ENCODE results near the gene FIGNL1.

The FIGNL1 gene

DNA sequence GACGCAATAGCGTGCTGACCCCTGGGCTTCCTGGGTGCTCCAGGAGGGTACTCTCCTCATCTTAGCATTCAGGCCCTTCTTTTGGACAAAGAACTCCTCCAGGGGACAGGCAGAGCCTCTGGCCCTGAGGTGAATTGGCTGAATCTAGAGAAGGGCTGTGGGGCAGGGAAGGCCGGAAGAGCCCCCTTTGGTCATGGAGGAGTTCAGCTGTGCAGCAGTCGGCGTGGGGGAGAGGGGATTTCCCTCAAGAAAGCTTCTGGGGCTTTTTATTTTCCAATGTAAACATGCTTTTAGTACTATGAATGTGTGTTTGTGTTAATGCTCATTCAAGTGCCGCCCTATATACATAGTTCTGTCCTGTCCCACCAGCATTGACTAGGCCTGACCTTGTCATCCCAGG, 38.8 kb downstream of the FIGNL1 start:
- no peaks in the 10 kb centered on the region for H3K4me1 ChIP-seq (ENCODE audit: control insufficient read depth, insufficient read depth, low read length)
- H3K4me3 ChIP-seq (ENCODE audit: low read depth, low read length): no peak overlapping the region
- no peak overlapping the region for H3K9ac ChIP-seq (ENCODE audit: low read depth, low read length)
- no peaks in the 10 kb centered on the region for H3K36me3 ChIP-seq (ENCODE audit: control insufficient read depth, insufficient read depth, low read length)
- H3K9me3 ChIP-seq (ENCODE audit: control insufficient read depth, insufficient read depth, low read length): no peaks in the 10 kb centered on the region
- H3K27me3 ChIP-seq (ENCODE audit: control insufficient read depth, insufficient read depth, low read length): no peaks in the 10 kb centered on the region
- H3K27ac ChIP-seq (ENCODE audit: low read depth, low read length): no peak overlapping the region

DNA sequence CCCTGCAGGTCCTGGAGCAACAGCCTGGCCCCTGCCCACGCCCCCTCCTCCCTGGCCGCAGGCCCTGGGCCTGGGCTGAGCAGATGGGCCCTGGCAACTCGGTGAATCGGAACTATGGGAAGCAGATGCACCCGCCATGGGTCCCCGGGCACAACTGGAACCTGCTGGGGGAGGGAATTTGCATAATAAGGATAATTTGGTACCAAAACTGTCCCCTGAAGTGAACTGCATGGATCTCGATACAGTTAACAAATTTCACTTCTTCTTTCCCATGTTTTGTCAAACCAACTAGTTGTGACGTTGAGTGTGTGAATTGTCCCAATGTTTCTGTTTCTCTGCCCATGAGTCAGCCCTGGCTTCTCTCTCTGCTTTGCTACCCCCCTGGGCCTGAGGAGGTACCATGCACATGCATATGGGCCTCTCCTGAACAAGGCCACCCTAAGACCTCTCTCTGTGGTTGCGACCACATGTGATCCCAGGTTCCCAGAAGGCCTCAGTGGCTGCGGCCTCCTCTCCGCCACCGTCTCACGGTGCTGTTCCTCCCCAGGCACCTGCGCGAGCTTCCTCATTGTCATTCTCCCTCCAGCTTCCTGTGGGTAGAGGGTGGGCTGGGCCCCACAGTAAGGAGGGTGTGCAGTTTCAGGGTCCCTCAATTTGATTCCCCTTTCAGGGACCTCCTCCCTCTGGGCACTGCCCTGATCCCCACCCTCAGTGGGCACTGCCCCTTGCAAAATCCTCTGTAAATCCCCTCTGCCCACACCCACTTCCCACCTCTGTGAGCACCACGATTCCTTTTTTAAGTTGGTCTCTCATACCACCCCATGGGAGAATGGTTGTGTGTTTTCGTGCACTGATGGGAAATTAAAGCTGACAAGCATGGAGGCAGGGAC, 40.0 kb downstream of the FIGNL1 start:
- Histone ChIP-seq H3K27ac (ENCODE audit: low read depth, low read length) (no peak overlapping the region), H3K9ac (ENCODE audit: low read depth, low read length) (no peak overlapping the region), H3K4me1 (ENCODE audit: control insufficient read depth, insufficient read depth, low read length) (no peaks in the 10 kb centered on the region), H3K9me3 (ENCODE audit: control insufficient read depth, insufficient read depth, low read length) (no peaks in the 10 kb centered on the region), H3K36me3 (ENCODE audit: control insufficient read depth, insufficient read depth, low read length) (no peaks in the 10 kb centered on the region), H3K4me3 (ENCODE audit: low read depth, low read length) (no peak overlapping the region), H3K27me3 (ENCODE audit: control insufficient read depth, insufficient read depth, low read length) (no peaks in the 10 kb centered on the region)

DNA sequence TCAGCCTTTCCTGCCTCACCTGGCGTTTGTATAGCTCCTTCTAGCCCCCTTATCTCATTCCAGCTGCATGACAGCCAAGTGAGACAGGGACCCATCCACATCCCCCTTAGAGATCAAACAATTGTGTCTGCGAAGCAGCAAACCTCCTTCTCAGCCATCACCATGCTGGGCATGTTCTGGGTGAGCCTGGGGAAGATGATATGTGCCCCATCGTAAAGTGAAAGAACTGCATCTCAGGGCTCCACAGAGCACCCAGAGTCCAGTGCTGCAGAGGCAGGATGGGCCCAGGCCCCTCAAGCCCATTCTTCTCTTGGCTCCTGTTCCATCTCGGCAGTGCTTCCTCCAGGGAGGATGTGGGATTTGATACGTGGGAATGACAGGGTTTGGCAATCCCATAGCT, 43.2 kb downstream of the FIGNL1 start:
- Histone ChIP-seq H3K36me3 (ENCODE audit: control insufficient read depth, insufficient read depth, low read length) (no peaks in the 10 kb centered on the region), H3K4me3 (ENCODE audit: low read depth, low read length) (no peak overlapping the region), H3K9ac (ENCODE audit: low read depth, low read length) (no peak overlapping the region), H3K27me3 (ENCODE audit: control insufficient read depth, insufficient read depth, low read length) (no peaks in the 10 kb centered on the region), H3K9me3 (ENCODE audit: control insufficient read depth, insufficient read depth, low read length) (no peaks in the 10 kb centered on the region), H3K27ac (ENCODE audit: low read depth, low read length) (no peak overlapping the region), H3K4me1 (ENCODE audit: control insufficient read depth, insufficient read depth, low read length) (no peaks in the 10 kb centered on the region)

DNA sequence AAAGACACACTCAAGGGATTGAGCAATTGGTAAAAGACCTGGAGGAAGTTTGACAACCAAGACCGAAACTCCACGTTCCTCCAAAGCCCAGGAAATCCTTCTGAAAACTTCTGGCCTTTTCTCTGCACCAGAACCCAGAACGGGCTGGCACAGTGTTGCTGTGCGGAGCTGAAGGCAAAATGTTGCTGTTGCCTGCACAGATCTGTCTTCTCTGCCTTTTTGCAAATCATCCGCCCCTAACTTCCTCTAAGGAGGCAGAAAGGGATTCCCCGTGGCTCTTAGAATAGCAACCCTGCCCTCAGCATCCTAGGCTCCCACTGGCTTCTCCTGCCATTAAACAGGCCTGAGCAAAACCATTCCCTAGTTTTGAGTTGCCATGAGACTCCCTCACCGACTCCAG, 44.9 kb downstream of the FIGNL1 start:
- no peaks in the 10 kb centered on the region for H3K27me3 ChIP-seq (ENCODE audit: control insufficient read depth, insufficient read depth, low read length)
- H3K36me3 ChIP-seq (ENCODE audit: control insufficient read depth, insufficient read depth, low read length): no peaks in the 10 kb centered on the region
- no peaks in the 10 kb centered on the region for H3K9me3 ChIP-seq (ENCODE audit: control insufficient read depth, insufficient read depth, low read length)
- H3K27ac ChIP-seq (ENCODE audit: low read depth, low read length): no peak overlapping the region
- H3K9ac ChIP-seq (ENCODE audit: low read depth, low read length): no peak overlapping the region
- H3K4me1 ChIP-seq (ENCODE audit: control insufficient read depth, insufficient read depth, low read length): no peaks in the 10 kb centered on the region
- H3K4me3 ChIP-seq (ENCODE audit: low read depth, low read length): no peak overlapping the region

DNA sequence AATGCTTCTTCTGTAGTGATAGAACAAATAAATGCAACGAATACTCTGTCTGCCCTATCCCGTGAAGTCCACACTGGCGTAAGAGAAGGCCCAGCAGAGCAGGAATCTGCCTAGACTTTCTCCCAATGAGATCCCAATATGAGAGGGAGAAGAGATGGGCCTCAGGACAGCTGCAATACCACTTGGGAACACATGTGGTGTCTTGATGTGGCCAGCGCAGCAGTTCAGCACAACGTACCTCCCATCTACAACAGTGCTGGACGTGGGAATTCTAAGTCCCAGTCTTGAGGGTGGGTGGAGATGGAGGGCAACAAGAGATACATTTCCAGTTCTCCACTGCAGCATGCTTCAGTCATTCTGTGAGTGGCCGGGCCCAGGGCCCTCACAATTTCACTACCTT, 45.8 kb downstream of the FIGNL1 start:
- no peak overlapping the region for H3K27ac ChIP-seq (ENCODE audit: low read depth, low read length)
- H3K9ac ChIP-seq (ENCODE audit: low read depth, low read length): no peak overlapping the region
- H3K9me3 ChIP-seq (ENCODE audit: control insufficient read depth, insufficient read depth, low read length): no peaks in the 10 kb centered on the region
- no peaks in the 10 kb centered on the region for H3K36me3 ChIP-seq (ENCODE audit: control insufficient read depth, insufficient read depth, low read length)
- H3K4me3 ChIP-seq (ENCODE audit: low read depth, low read length): no peak overlapping the region
- H3K4me1 ChIP-seq (ENCODE audit: control insufficient read depth, insufficient read depth, low read length): no peaks in the 10 kb centered on the region
- H3K27me3 ChIP-seq (ENCODE audit: control insufficient read depth, insufficient read depth, low read length): no peaks in the 10 kb centered on the region

DNA sequence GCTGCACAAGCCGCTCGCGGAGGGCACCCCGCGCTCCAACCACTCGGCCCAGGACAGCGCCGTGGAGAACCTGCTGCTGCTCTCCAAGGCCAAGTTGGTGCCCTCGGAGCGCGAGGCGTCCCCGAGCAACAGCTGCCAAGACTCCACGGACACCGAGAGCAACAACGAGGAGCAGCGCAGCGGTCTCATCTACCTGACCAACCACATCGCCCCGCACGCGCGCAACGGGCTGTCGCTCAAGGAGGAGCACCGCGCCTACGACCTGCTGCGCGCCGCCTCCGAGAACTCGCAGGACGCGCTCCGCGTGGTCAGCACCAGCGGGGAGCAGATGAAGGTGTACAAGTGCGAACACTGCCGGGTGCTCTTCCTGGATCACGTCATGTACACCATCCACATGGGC, 50.0 kb downstream of the FIGNL1 start:
- H3K9ac ChIP-seq (ENCODE audit: low read depth, low read length): no peak overlapping the region
- no peak overlapping the region for H3K4me3 ChIP-seq (ENCODE audit: low read depth, low read length)
- no peaks in the 10 kb centered on the region for H3K9me3 ChIP-seq (ENCODE audit: control insufficient read depth, insufficient read depth, low read length)
- H3K36me3 ChIP-seq (ENCODE audit: control insufficient read depth, insufficient read depth, low read length): no peaks in the 10 kb centered on the region
- no peaks in the 10 kb centered on the region for H3K27me3 ChIP-seq (ENCODE audit: control insufficient read depth, insufficient read depth, low read length)
- no peaks in the 10 kb centered on the region for H3K4me1 ChIP-seq (ENCODE audit: control insufficient read depth, insufficient read depth, low read length)
- H3K27ac ChIP-seq (ENCODE audit: low read depth, low read length): no peak overlapping the region

DNA sequence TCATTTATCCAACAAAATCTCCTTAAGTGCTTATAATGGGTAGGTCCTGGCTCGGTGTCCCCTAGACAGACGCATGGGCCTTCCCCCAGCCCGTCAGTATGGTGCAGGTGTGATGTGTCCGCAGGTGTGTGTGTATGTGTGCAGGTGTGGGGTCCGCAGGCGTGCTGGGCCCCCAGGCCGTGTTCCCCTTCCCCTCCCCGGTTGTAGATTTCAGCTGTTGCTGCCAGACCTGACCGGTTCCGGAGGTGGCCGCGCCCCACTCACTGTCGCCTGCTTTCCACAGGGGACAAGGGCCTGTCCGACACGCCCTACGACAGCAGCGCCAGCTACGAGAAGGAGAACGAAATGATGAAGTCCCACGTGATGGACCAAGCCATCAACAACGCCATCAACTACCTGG, 50.5 kb downstream of the FIGNL1 start:
- Histone ChIP-seq H3K4me1 (ENCODE audit: control insufficient read depth, insufficient read depth, low read length) (no peaks in the 10 kb centered on the region), H3K9ac (ENCODE audit: low read depth, low read length) (no peak overlapping the region), H3K27me3 (ENCODE audit: control insufficient read depth, insufficient read depth, low read length) (no peaks in the 10 kb centered on the region), H3K9me3 (ENCODE audit: control insufficient read depth, insufficient read depth, low read length) (no peaks in the 10 kb centered on the region), H3K4me3 (ENCODE audit: low read depth, low read length) (no peak overlapping the region), H3K27ac (ENCODE audit: low read depth, low read length) (no peak overlapping the region), H3K36me3 (ENCODE audit: control insufficient read depth, insufficient read depth, low read length) (no peaks in the 10 kb centered on the region)

DNA sequence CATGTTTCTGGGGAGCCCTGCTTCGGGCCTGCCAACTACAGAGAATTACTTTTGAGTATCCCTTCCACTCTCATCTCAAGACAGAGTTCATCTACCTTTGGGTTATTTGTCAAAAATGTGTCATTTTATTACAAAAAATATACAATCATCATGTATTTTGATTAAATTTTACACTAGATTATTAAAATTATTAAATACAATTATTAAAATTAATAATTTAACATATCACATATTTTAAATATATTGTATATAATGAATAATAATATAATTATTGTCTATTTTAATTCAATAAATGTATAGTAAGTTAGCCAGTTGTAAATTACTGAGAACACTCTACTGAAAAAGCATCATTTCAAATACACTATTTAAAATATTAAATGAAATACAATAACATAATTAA, 50.9 kb downstream of the FIGNL1 start:
- H3K27ac ChIP-seq (ENCODE audit: low read depth, low read length): no peak overlapping the region
- no peaks in the 10 kb centered on the region for H3K36me3 ChIP-seq (ENCODE audit: control insufficient read depth, insufficient read depth, low read length)
- H3K9me3 ChIP-seq (ENCODE audit: control insufficient read depth, insufficient read depth, low read length): no peaks in the 10 kb centered on the region
- no peaks in the 10 kb centered on the region for H3K4me1 ChIP-seq (ENCODE audit: control insufficient read depth, insufficient read depth, low read length)
- no peak overlapping the region for H3K9ac ChIP-seq (ENCODE audit: low read depth, low read length)
- no peak overlapping the region for H3K4me3 ChIP-seq (ENCODE audit: low read depth, low read length)
- H3K27me3 ChIP-seq (ENCODE audit: control insufficient read depth, insufficient read depth, low read length): no peaks in the 10 kb centered on the region

DNA sequence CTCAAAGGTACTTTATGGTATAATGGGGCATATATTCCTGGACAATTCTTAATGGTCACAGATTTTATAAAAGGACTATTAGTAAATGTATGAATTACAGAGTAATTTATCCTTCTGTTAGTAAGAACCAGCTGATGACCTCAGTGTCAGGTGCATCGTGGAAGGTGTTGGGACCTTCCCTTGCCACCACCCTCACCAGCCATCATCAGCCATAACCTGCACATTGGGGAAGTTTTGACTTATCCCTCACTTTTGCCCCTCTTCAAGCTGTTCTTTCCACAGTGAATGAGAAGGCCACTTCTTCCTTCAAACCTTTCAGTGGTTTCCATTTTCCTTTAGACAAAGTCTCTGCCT, 52.2 kb downstream of the FIGNL1 start:
- no peak overlapping the region for H3K4me3 ChIP-seq (ENCODE audit: low read depth, low read length)
- H3K27me3 ChIP-seq (ENCODE audit: control insufficient read depth, insufficient read depth, low read length): no peaks in the 10 kb centered on the region
- H3K4me1 ChIP-seq (ENCODE audit: control insufficient read depth, insufficient read depth, low read length): no peaks in the 10 kb centered on the region
- no peaks in the 10 kb centered on the region for H3K9me3 ChIP-seq (ENCODE audit: control insufficient read depth, insufficient read depth, low read length)
- no peak overlapping the region for H3K9ac ChIP-seq (ENCODE audit: low read depth, low read length)
- no peak overlapping the region for H3K27ac ChIP-seq (ENCODE audit: low read depth, low read length)
- no peaks in the 10 kb centered on the region for H3K36me3 ChIP-seq (ENCODE audit: control insufficient read depth, insufficient read depth, low read length)

DNA sequence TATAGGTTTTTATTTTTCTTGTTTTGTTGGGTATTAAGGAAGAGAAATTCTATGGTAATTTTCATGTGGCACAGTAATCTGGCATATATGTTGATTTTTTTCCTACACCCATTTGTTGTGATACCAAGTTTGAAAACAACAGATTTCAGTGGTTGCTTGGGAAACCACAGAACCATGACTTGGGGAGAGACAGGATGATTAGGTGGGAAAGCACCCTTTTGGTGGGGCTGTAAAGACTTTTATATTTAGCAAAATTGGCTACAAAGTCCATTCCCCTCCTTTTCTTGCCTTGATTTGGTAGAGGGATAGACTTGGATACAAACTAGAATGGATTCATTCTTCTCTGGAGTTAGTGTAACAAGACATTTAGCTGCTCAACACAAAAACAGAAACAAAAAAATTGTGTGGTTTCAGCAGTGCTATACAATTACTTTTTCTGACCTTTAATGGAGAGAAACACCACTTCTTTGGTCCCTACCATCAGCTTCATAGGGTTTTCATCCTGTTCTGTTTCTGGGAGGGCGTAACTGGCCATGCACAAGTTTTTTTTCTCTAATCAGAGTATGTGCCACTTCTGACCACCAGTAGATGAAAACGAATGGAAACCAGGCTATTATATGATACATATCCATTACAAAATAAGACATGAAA, 52.7 kb downstream of the FIGNL1 start:
- no peaks in the 10 kb centered on the region for H3K36me3 ChIP-seq (ENCODE audit: control insufficient read depth, insufficient read depth, low read length)
- no peaks in the 10 kb centered on the region for H3K27me3 ChIP-seq (ENCODE audit: control insufficient read depth, insufficient read depth, low read length)
- no peaks in the 10 kb centered on the region for H3K4me1 ChIP-seq (ENCODE audit: control insufficient read depth, insufficient read depth, low read length)
- H3K4me3 ChIP-seq (ENCODE audit: low read depth, low read length): no peak overlapping the region
- H3K9me3 ChIP-seq (ENCODE audit: control insufficient read depth, insufficient read depth, low read length): no peaks in the 10 kb centered on the region
- no peak overlapping the region for H3K9ac ChIP-seq (ENCODE audit: low read depth, low read length)
- H3K27ac ChIP-seq (ENCODE audit: low read depth, low read length): no peak overlapping the region

DNA sequence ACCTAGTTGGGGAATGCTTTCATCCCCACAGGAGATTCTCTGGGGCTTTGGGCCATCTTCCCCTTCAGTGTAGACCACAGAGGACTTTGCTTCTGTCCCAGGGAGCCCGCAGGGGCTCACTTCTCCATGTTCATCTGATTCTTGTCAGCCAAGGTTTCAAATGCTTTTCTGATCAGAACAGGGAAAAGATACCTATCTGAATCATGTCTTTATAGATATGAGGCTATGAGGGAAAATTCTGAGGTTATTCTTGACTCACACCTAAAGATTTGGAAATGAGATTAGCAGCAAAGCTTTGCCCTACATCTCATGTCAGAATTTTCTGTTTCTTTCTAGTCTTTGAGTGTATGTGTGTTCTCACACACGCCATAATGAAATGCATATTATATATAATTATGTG, 53.3 kb downstream of the FIGNL1 start:
- no peak overlapping the region for H3K27ac ChIP-seq (ENCODE audit: low read depth, low read length)
- H3K36me3 ChIP-seq (ENCODE audit: control insufficient read depth, insufficient read depth, low read length): no peaks in the 10 kb centered on the region
- no peaks in the 10 kb centered on the region for H3K27me3 ChIP-seq (ENCODE audit: control insufficient read depth, insufficient read depth, low read length)

More for the DNA sequence above, 53.3 kb downstream of the FIGNL1 start:
- Histone ChIP-seq H3K9me3 (ENCODE audit: control insufficient read depth, insufficient read depth, low read length) (no peaks in the 10 kb centered on the region), H3K9ac (ENCODE audit: low read depth, low read length) (no peak overlapping the region), H3K4me3 (ENCODE audit: low read depth, low read length) (no peak overlapping the region), H3K4me1 (ENCODE audit: control insufficient read depth, insufficient read depth, low read length) (no peaks in the 10 kb centered on the region)
